ENCODE results near the gene SPRED1. TPM values are rescaled to one million over a fixed set of nuclear protein-coding genes. Genes with fewer than 3 reads are reported as not detected.

SPRED1 gene
- total and polyA plus RNA-seq, 11 donors, result 3.3 to 34.8 (median 9.7) TPM

- ATAC-seq (no peak), DNase-seq (no peak)
- Histone ChIP-seq H3K4me1 (peaks cover 0 to 46% (median 9%) of the 10 kb centered on the region in 12 donors), H3K36me3 (peaks cover 0 to 29% (median 5%) of the 10 kb centered on the region in 9 donors), H3K27ac (peak overlapping the region in 2 of 12 donors; percentile 15 to 19), H3K27me3 (no peaks in the 10 kb centered on the region), H3K4me3 (peak overlapping the region in 1 of 12 donors; percentile 7), H3K9me3 (no peaks in the 10 kb centered on the region)
- TF ChIP-seq POLR2A (IDR thresholded peaks at IDR 0.05) (no peak), CTCF (IDR thresholded peaks at IDR 0.05) (no peak)
- 52 to 65% (median 62%) methylated on average over 3 of the region's 3 CpGs for WGBS, 4 donors
- intact Hi-C loops (cut with DNase I), result loop anchor here in 1 of 10 donors (10.0 kb wide), 1 partner anchor 50 kb away; the partner anchor contains the start of gene SPRED1
Measured at GRCh38 chr15:38304481-38304880, 51.8 kb downstream of the SPRED1 start.

- no peak for TF ChIP-seq CTCF (IDR thresholded peaks at IDR 0.05)
- TF ChIP-seq POLR2A (IDR thresholded peaks at IDR 0.05), result no peak
- Histone ChIP-seq H3K27me3 (no peaks in the 10 kb centered on the region), H3K4me1 (peaks cover 0 to 41% (median 9%) of the 10 kb centered on the region in 12 donors), H3K27ac (peak overlapping the region in 1 of 12 donors; percentile 11), H3K4me3 (no peak overlapping the region), H3K9me3 (no peaks in the 10 kb centered on the region), H3K36me3 (peaks cover 0 to 15% (median 0%) of the 10 kb centered on the region in 9 donors)
- 63 to 77% (median 68%) methylated on average over 2 of the region's 2 CpGs for WGBS, 4 donors
- intact Hi-C loops (cut with DNase I), result loop anchor here in 1 of 10 donors (10.0 kb wide), 1 partner anchor 52 kb away; the partner anchor contains the start of gene SPRED1
- ATAC-seq, result peak in 3 of 4 donors; percentile 36 to 75 (median 45)
- no peak for DNase-seq
Measured at GRCh38 chr15:38307251-38307650, 54.6 kb downstream of the SPRED1 start.

GRCh38 chr15:38307861-38308641, 55.4 kb downstream of the SPRED1 start:
- TF ChIP-seq POLR2A (IDR thresholded peaks at IDR 0.05), result no peak
- no peak for TF ChIP-seq CTCF (IDR thresholded peaks at IDR 0.05)
- H3K27me3 ChIP-seq, result no peaks in the 10 kb centered on the region
- no peak overlapping the region for H3K4me3 ChIP-seq
- intact Hi-C loops (cut with DNase I), result loop anchor here in 1 of 10 donors (10.0 kb wide), 1 partner anchor 53 kb away; the partner anchor contains the start of gene SPRED1
- peaks cover 0 to 43% (median 9%) of the 10 kb centered on the region in 12 donors for H3K4me1 ChIP-seq
- no peak for DNase-seq
- no peaks in the 10 kb centered on the region for H3K9me3 ChIP-seq
- no peak for ATAC-seq
- WGBS, 4 donors, result 86 to 92% (median 90%) methylated on average over 5 of the region's 5 CpGs
- H3K36me3 ChIP-seq, result peaks cover 0 to 8% (median 0%) of the 10 kb centered on the region in 9 donors
- no peak overlapping the region for H3K27ac ChIP-seq

GRCh38 chr15:38308797-38309196, 56.2 kb downstream of the SPRED1 start:
- TF ChIP-seq CTCF (IDR thresholded peaks at IDR 0.05) (no peak), POLR2A (IDR thresholded peaks at IDR 0.05) (no peak)
- H3K27me3 ChIP-seq, result no peaks in the 10 kb centered on the region
- peaks cover 0 to 8% (median 0%) of the 10 kb centered on the region in 9 donors for H3K36me3 ChIP-seq
- ATAC-seq, result no peak
- H3K4me3 ChIP-seq, result no peak overlapping the region
- 95 to 98% (median 97%) methylated on average over 3 of the region's 3 CpGs for WGBS, 4 donors
- no peaks in the 10 kb centered on the region for H3K9me3 ChIP-seq
- DNase-seq, result no peak
- intact Hi-C loops (cut with DNase I), result loop anchor here in 1 of 10 donors (10.0 kb wide), 1 partner anchor 54 kb away; the partner anchor contains the start of gene SPRED1
- H3K27ac ChIP-seq, result no peak overlapping the region
- H3K4me1 ChIP-seq, result peaks cover 0 to 37% (median 9%) of the 10 kb centered on the region in 12 donors

Measured in heart left ventricle (tissue), 16 donors.